Adrenal gland (tissue), 12 donors: Measurements from ENCODE around the gene MYEOV. TPM values are rescaled to one million over a fixed set of nuclear protein-coding genes. Genes with fewer than 3 reads are reported as not detected.

Source experiments
- DNase-seq, 7 donors: peaks; one replicate each; pipeline ENCODE4 v3.0.0-alpha.2; 2019 to 2020
- H3K27ac ChIP-seq, 5 donors: fragments of 200-600 bp; sonication (generic) in 4 of 5; 1 replicate in 3 of 5; 2 replicates in 2 of 5; pipeline versions ENCODE4 v1.5.1 to v1.8.0; 2016 to 2020; ENCODE audit warnings: mild to moderate bottlenecking in 1 of 5
- H3K27me3 ChIP-seq: fragments of 200-600 bp; 2 replicates; pipeline ENCODE4 v1.8.0; 2021
- H3K36me3 ChIP-seq, 2 donors: fragments of 200-600 bp; replicated peaks in 1 of 2; 1 replicate in 1 of 2; 2 replicates in 1 of 2; pipeline versions ENCODE4 v1.5.1 to v1.8.0; 2018 to 2022
- H3K4me1 ChIP-seq, 2 donors: fragments of 200-600 bp; replicated peaks in 1 of 2; 1 replicate in 1 of 2; 2 replicates in 1 of 2; pipeline versions ENCODE4 v1.5.1 to v1.8.0; 2018 to 2021
- H3K4me3 ChIP-seq, 4 donors: fragments of 200-600 bp; sonication (generic) in 3 of 4; one replicate each; pipeline ENCODE4 v1.5.1; 2016 to 2018
- H3K9me3 ChIP-seq, 3 donors: fragments of 200-600 bp; sonication (generic) in 1 of 3; replicated peaks in 1 of 3; 1 replicate in 2 of 3; 2 replicates in 1 of 3; pipeline versions ENCODE4 v1.5.1 to v1.8.0; 2016 to 2021
- CTCF ChIP-seq, 6 experiments: fragments of 450-650 bp in 4 of 6; fragments of 200-600 bp in 2 of 6; sonication (generic) in 1 of 6; IDR thresholded peaks; 1 replicate in 5 of 6; 2 replicates in 1 of 6; pipeline versions ENCODE4 v1.5.1 to v1.8.0; 2016 to 2021; ENCODE audit warnings: antibody characterized with exemption in 6 of 6, mild to moderate bottlenecking in 2 of 6, moderate library complexity in 1 of 6
- POLR2A ChIP-seq, 2 donors: fragments of 450-650 bp; IDR thresholded peaks; one replicate each; pipeline ENCODE4 v1.6.1; 2017; ENCODE audit warnings: antibody characterized with exemption in 2 of 2, mild to moderate bottlenecking in 2 of 2, moderate library complexity in 1 of 2
- WGBS, 4 donors: extraction: QIAGEN DNeasy Blood & Tissue Kit in 2 of 4; methylation state at CpG; one replicate each; pipeline versions ENCODE4 v1.1.5 to v1.1.7; 2013 to 2017; 5-methylcytosine and 5-hydroxymethylcytosine counted together
- intact Hi-C, 2 donors: fragments of 100-400 bp; cut with DNase I; formaldehyde crosslinking; loops; one replicate each; pipeline versions ENCODE4 v1.14.1 to v1.15.0; 2022 to 2023
- polyA plus RNA-seq, 3 donors: library from polyadenylated mRNA; stranded (reverse); fragments of 200-250 nt in 2 of 3; fragments of 350-450 nt in 1 of 3; fragmentation: Illumina TruSeq in 1 of 3; extraction: RNeasy Lipid Tissue Mini Kit (QIAGEN cat#74804) in 1 of 3; gene quantifications; one replicate each; pipeline ENCODE4 v1.2.3, GENCODE V29; 2013 to 2014
- total RNA-seq, 9 donors: library from RNA; depleted of rRNA in 4 of 9; stranded (reverse); fragments of >200 nt in 4 of 9; fragments of 120-200 nt in 1 of 9; fragmentation: NEBNext Ultra II Directional in 1 of 9; extraction: Animal tissue kit (Norgen Biotek cat#: 25700) in 1 of 9; gene quantifications; one replicate each; pipeline versions ENCODE4 v1.1.0 to v1.2.4, GENCODE V29; 2013 to 2023
- donor health status: healthy with polysubstance abuse.
- donor health status: Bipolar disorder and iron deficiency.
- donor health status: DM: yes; HTN: yes; CAD: no.
- donor health status: DM: no; HTN: no; CAD: no.
- donor health status: DM: no; HTN: no; CAD: no.
- donor health status: DM: yes; HTN: yes; CAD: no.

Gene MYEOV
- total and polyA plus RNA-seq, 12 donors, result 0.06 to 1.6 (median 0.32) TPM; not detected in 3

GRCh38 chr11:69316956-69317355 lies 23.0 kb downstream of the MYEOV start:
- TF ChIP-seq POLR2A (IDR thresholded peaks at IDR 0.05) (no peak), CTCF (IDR thresholded peaks at IDR 0.05) (no peak)
- WGBS, 4 donors, result 73 to 88% (median 80%) methylated on average over 4 of the region's 4 CpGs
- no peaks in the 10 kb centered on the region for H3K9me3 ChIP-seq
- H3K36me3 ChIP-seq, result no peaks in the 10 kb centered on the region
- no peak for DNase-seq
- intact Hi-C loops, result no loop called here
- H3K27me3 ChIP-seq, result no peaks in the 10 kb centered on the region
- peaks cover 0 to 11% of the 10 kb centered on the region in 2 donors for H3K4me1 ChIP-seq
- H3K27ac ChIP-seq, result no peak overlapping the region
- H3K4me3 ChIP-seq, result no peak overlapping the region

- Histone ChIP-seq H3K27me3 (no peaks in the 10 kb centered on the region), H3K9me3 (no peaks in the 10 kb centered on the region), H3K27ac (no peak overlapping the region), H3K36me3 (no peaks in the 10 kb centered on the region), H3K4me3 (no peak overlapping the region), H3K4me1 (peaks cover 0 to 5% of the 10 kb centered on the region in 2 donors)
- intact Hi-C loops, result no loop called here
- TF ChIP-seq POLR2A (IDR thresholded peaks at IDR 0.05) (no peak), CTCF (IDR thresholded peaks at IDR 0.05) (no peak)
- 40 to 60% (median 52%) methylated on average over 2 of the region's 2 CpGs for WGBS, 4 donors
- DNase-seq, result no peak
Measured at GRCh38 chr11:69317401-69318092, 23.6 kb downstream of the MYEOV start.

GRCh38 chr11:69318093-69318420 lies 24.1 kb downstream of the MYEOV start:
- intact Hi-C loops, result no loop called here
- DNase-seq, result no peak
- Histone ChIP-seq H3K4me1 (peaks cover 0 to under 1% of the 10 kb centered on the region in 2 donors), H3K27me3 (no peaks in the 10 kb centered on the region), H3K36me3 (no peaks in the 10 kb centered on the region), H3K27ac (no peak overlapping the region), H3K4me3 (no peak overlapping the region), H3K9me3 (no peaks in the 10 kb centered on the region)
- TF ChIP-seq CTCF (IDR thresholded peaks at IDR 0.05) (no peak), POLR2A (IDR thresholded peaks at IDR 0.05) (no peak)
- WGBS, 4 donors, result 81 to 100% (median 83%) methylated on average over 1 of the region's 1 CpG

GRCh38 chr11:69319255-69320106 lies 25.5 kb downstream of the MYEOV start:
- H3K9me3 ChIP-seq, result no peaks in the 10 kb centered on the region
- intact Hi-C loops, result no loop called here
- H3K4me1 ChIP-seq, result no peaks in the 10 kb centered on the region
- H3K36me3 ChIP-seq, result no peaks in the 10 kb centered on the region
- no peak overlapping the region for H3K27ac ChIP-seq
- no peaks in the 10 kb centered on the region for H3K27me3 ChIP-seq
- WGBS, 4 donors, result 81 to 92% (median 86%) methylated on average over 11 to 13 of the region's 13 CpGs
- H3K4me3 ChIP-seq, result no peak overlapping the region
- DNase-seq, result no peak
- TF ChIP-seq CTCF (IDR thresholded peaks at IDR 0.05) (no peak), POLR2A (IDR thresholded peaks at IDR 0.05) (no peak)
